HTERT RPE-1 (cell line): ENCODE measurements around the gene SHROOM1.
"Not testable (repeated sequence)": the region's sequence is repeated elsewhere in the genome, so short reads cannot be mapped to it uniquely, and the experiment has no call there.

Experiments used
- in situ Hi-C: fragments of 300-500 bp; cut with MboI; formaldehyde crosslinking; loops from 4 replicates; pipeline ENCODE4 v1.14.3; 2020; ENCODE audit warnings: low sequenced_read_pairs

Gene SHROOM1

GRCh38 chr5:132830436-132831094 lies at the start of gene SHROOM1:
Gene SHROOM1, minus strand, starts transcription at chr5:132830647. Its CDS starts 4,507 bp downstream, at chr5:132826140.
- in situ Hi-C loops = no loop called here

GRCh38 chr5:132877938-132878337 lies 47.5 kb upstream of the SHROOM1 start:
- in situ Hi-C loops = no loop called here

- in situ Hi-C loops = no loop called here
These were observed 47.0 kb upstream of the SHROOM1 start for GRCh38 chr5:132877466-132877865.

- in situ Hi-C loops = no loop called here
These were observed 45.7 kb upstream of the SHROOM1 start for GRCh38 chr5:132876020-132876759.

GRCh38 chr5:132873930-132874271 lies 43.5 kb upstream of the SHROOM1 start:
- in situ Hi-C loops = no loop called here

GRCh38 chr5:132873119-132873929 lies 42.9 kb upstream of the SHROOM1 start, which contains the start of gene LEAP2:
Gene LEAP2, plus strand, starts transcription at chr5:132873668. Its CDS starts 27 bp downstream, at chr5:132873695.
- in situ Hi-C loops = no loop called here

- in situ Hi-C loops = no loop called here
These were observed 42.3 kb upstream of the SHROOM1 start for GRCh38 chr5:132872788-132873118.

- in situ Hi-C loops = no loop called here
These were observed 41.2 kb upstream of the SHROOM1 start for GRCh38 chr5:132871459-132872284.

GRCh38 chr5:132870801-132871200 lies 40.4 kb upstream of the SHROOM1 start:
- in situ Hi-C loops = no loop called here

- in situ Hi-C loops = no loop called here
These were observed 38.3 kb upstream of the SHROOM1 start for GRCh38 chr5:132868754-132869153.

- in situ Hi-C loops = no loop called here
These were observed 36.6 kb upstream of the SHROOM1 start for GRCh38 chr5:132867046-132867451.

GRCh38 chr5:132866342-132867045 lies 36.0 kb upstream of the SHROOM1 start, which contains the start of the genes GDF9 and UQCRQ:
Gene GDF9, minus strand, starts transcription at chr5:132866469. Its CDS starts 1,936 bp downstream, at chr5:132864533.
Gene UQCRQ, plus strand, starts transcription at chr5:132866642. Its CDS starts 240 bp downstream, at chr5:132866882.
- in situ Hi-C loops = no loop called here

- in situ Hi-C loops = no loop called here
These were observed 35.4 kb upstream of the SHROOM1 start for GRCh38 chr5:132865668-132866341.

- in situ Hi-C loops = no loop called here
These were observed 30.3 kb upstream of the SHROOM1 start for GRCh38 chr5:132860742-132861141.

- in situ Hi-C loops = no loop called here
These were observed 29.5 kb upstream of the SHROOM1 start for GRCh38 chr5:132859889-132860437.

- in situ Hi-C loops = no loop called here
These were observed 25.6 kb upstream of the SHROOM1 start for GRCh38 chr5:132856011-132856410.

GRCh38 chr5:132854992-132855391 lies 24.5 kb upstream of the SHROOM1 start:
- in situ Hi-C loops = not testable (repeated sequence)

- in situ Hi-C loops = no loop called here
These were observed 23.9 kb upstream of the SHROOM1 start for GRCh38 chr5:132854301-132854700.

- in situ Hi-C loops = no loop called here
These were observed 23.3 kb upstream of the SHROOM1 start for GRCh38 chr5:132853790-132854189.
